ENCODE results near the gene CAMK1D. TPM values are rescaled to one million over a fixed set of nuclear protein-coding genes. Genes with fewer than 3 reads are reported as not detected.

CAMK1D gene
- total RNA-seq, 6 experiments from 2014 or later, result 5.3 to 10.8 (median 9.5) TPM

DNA sequence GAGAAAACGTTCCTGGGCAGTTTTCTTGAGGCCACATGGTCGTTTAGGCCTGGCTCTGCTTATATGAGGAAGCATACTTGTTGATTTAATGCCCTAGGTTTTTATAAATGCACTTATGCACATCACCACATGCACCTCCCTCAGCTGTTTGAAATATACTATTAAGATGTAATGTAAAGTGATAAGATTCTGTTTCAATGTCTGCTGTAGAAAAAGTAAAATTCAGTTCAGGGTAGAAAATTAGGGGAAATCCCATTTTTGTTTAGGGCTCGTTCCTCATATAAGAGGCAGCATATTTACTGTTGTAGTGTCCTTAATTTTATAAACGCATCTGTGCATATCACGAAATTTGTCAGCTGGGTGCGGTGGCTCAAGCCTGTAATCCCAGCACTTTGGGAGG is 7.8 kb upstream of the CAMK1D start:
- no peaks in the 10 kb centered on the region for H3K36me3 ChIP-seq
- H3K27me3 ChIP-seq, result no peaks in the 10 kb centered on the region
- WGBS (ENCODE audit: insufficient coverage, low coverage, low lambda C conversion rate, missing lambda C conversion rate), result 77% methylated on average over 6 of the region's 6 CpGs
- intact Hi-C loops (cut with DNase I), result no loop called here
- H3K9me3 ChIP-seq, result no peaks in the 10 kb centered on the region
- TF ChIP-seq, protein P1, sequence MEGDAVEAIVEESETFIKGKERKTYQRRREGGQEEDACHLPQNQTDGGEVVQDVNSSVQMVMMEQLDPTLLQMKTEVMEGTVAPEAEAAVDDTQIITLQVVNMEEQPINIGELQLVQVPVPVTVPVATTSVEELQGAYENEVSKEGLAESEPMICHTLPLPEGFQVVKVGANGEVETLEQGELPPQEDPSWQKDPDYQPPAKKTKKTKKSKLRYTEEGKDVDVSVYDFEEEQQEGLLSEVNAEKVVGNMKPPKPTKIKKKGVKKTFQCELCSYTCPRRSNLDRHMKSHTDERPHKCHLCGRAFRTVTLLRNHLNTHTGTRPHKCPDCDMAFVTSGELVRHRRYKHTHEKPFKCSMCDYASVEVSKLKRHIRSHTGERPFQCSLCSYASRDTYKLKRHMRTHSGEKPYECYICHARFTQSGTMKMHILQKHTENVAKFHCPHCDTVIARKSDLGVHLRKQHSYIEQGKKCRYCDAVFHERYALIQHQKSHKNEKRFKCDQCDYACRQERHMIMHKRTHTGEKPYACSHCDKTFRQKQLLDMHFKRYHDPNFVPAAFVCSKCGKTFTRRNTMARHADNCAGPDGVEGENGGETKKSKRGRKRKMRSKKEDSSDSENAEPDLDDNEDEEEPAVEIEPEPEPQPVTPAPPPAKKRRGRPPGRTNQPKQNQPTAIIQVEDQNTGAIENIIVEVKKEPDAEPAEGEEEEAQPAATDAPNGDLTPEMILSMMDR (IDR thresholded peaks at IDR 0.05), result no peak
- TF ChIP-seq POLR2A (IDR thresholded peaks at IDR 0.05), result no peak
- ATAC-seq (no peak), DNase-seq (no peak)
- no peaks in the 10 kb centered on the region for H3K4me1 ChIP-seq
- H3K27ac ChIP-seq, result no peak overlapping the region
- no peak overlapping the region for H3K4me3 ChIP-seq

DNA sequence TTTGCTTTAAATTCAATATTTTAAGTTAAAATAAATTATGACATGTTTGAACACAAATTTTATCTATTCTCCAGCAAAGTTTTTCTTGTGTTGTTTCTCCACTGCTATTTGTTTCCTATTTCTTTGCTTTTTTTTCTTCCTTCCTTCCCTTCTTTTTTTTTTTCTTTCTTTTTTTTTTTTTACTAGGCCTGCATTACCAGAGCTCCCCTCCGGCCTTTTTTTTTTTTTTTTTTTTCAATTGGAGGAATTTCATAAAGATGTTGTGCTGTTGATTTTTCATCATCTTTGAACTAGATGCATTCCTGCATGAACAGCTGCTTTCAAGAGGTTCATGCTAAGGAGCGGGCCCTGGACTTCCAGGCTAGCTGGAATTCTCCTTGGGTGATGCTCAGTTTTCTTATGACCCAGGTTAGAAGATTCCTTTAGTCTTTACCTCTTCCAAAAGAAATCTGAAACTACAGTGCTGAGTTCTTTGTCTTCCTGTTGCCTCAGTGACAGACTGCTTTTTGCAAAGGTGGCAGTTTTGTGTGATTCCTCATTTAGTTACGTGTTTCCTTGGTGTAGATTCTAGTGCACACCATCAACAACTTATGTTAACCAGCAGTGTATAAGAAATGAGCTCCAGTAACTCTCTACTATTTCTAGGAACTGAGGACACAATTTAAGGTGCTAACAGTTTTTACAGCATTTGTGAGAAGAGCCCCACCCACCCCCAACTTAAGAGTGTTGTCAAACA is 4.8 kb upstream of the CAMK1D start:
- H3K9me3 ChIP-seq, result no peaks in the 10 kb centered on the region
- H3K36me3 ChIP-seq, result no peaks in the 10 kb centered on the region
- H3K4me3 ChIP-seq, result no peak overlapping the region
- no peaks in the 10 kb centered on the region for H3K27me3 ChIP-seq
- intact Hi-C loops (cut with DNase I), result no loop called here
- no peak overlapping the region for H3K27ac ChIP-seq
- 69% methylated on average over 3 of the region's 3 CpGs for WGBS (ENCODE audit: insufficient coverage, low coverage, low lambda C conversion rate, missing lambda C conversion rate)
- TF ChIP-seq POLR2A (IDR thresholded peaks at IDR 0.05), result no peak
- TF ChIP-seq, protein P1 (IDR thresholded peaks at IDR 0.05), result no peak
- H3K4me1 ChIP-seq, result peaks cover 0 to 11% (median 4%) of the 10 kb centered on the region in 4 donors
- no peak for ATAC-seq
- no peak for DNase-seq

DNA sequence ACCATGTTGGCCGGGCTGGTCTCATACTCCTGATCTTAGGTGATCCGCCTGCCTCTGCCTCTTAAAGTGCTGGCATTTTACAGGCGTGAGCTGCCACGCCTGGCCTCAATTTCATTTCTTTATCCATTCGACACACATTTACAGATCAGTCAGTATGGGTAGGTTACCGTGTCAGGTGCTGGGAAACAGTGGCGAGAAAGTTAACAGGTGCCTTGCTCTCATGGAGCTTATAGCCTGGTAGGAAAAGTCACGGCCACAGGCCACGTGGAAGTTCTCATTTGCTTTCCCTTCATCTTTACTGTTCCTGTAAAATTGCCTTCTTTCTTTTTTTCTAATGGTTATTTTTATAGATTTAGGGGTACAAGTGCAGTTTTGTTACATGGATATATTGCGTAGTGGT is 2.6 kb upstream of the CAMK1D start:
- WGBS (ENCODE audit: insufficient coverage, low coverage, low lambda C conversion rate, missing lambda C conversion rate), result 91% methylated on average over 9 of the region's 10 CpGs
- Histone ChIP-seq H3K27ac (no peak overlapping the region), H3K36me3 (no peaks in the 10 kb centered on the region), H3K4me1 (peaks cover 0 to 11% (median 4%) of the 10 kb centered on the region in 4 donors), H3K9me3 (no peaks in the 10 kb centered on the region), H3K4me3 (no peak overlapping the region), H3K27me3 (no peaks in the 10 kb centered on the region)
- TF ChIP-seq, protein P1 (IDR thresholded peaks at IDR 0.05), result no peak
- TF ChIP-seq POLR2A (IDR thresholded peaks at IDR 0.05), result no peak
- ATAC-seq (no peak), DNase-seq (no peak)
- intact Hi-C loops (cut with DNase I), result no loop called here

DNA sequence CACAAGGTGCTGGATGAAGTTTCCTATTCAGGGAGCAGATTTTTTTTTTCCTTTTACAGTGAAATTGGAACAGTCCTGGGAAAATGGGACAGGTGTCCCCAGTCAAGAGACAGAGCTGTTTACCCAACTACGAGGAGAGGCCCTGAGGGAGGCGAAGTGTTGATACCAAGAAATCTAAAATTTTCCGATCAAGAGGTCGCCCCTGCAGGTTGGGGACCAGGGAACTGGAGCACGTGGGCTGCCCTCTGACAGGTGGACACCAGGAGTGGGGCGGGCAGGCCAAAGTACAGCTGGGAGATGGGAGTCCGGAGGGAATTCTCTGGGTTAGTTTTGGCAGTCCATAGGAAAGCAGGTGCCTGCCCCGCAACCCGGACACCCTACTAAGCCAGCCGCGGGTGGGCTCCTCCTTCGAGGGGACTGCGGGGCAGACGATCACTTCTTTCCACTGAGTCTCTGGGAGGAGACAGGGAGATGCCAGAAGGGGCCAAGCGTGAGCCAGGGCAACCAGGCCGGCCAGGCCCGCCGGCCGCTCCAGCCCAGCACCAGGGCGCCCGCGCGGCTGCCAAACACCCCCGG is 965 bp upstream of the CAMK1D start:
- ATAC-seq (peak; percentile 41 to 74 (median 66)), DNase-seq (peak; percentile 61 to 86 (median 84))
- H3K36me3 ChIP-seq, result no peaks in the 10 kb centered on the region

More for the DNA sequence above, 965 bp upstream of the CAMK1D start:
- peak overlapping the region; percentile 57 to 80 (median 79) for H3K27ac ChIP-seq
- peaks cover 0 to 11% (median 4%) of the 10 kb centered on the region in 4 donors for H3K4me1 ChIP-seq
- H3K9me3 ChIP-seq, result no peaks in the 10 kb centered on the region
- H3K4me3 ChIP-seq, result peak overlapping the region; percentile 54 to 82 (median 80)
- no peaks in the 10 kb centered on the region for H3K27me3 ChIP-seq
- intact Hi-C loops (cut with DNase I), result no loop called here
- 25% methylated on average over 8 of the region's 24 CpGs for WGBS (ENCODE audit: insufficient coverage, low coverage, low lambda C conversion rate, missing lambda C conversion rate)
- peak; percentile 26 for TF ChIP-seq POLR2A (IDR thresholded peaks at IDR 0.05)
- TF ChIP-seq, protein P1 (IDR thresholded peaks at IDR 0.05), result no peak

All from right lobe of liver (tissue), 6 donors.